Pons (tissue), 1 donor: ENCODE results near the gene LMF1.

Experiments
- DNase-seq: peaks from one replicate; pipeline ENCODE4 v3.0.0-alpha.2; 2016; ENCODE audit warnings: low spot score

LMF1 gene

GRCh38 chr16:970766-971581 lies at the start of gene LMF1:
LMF1 (minus strand) TSS chr16:970984; CDS start chr16:970980, 4 bp downstream.
- peak; percentile 94 for DNase-seq

- DNase-seq: no peak
Observed at GRCh38 chr16:1020091-1020399, 49.3 kb upstream of the LMF1 start.

- DNase-seq: peak; percentile 54
Observed at GRCh38 chr16:1019231-1020090, 48.7 kb upstream of the LMF1 start.

GRCh38 chr16:1018447-1019198 lies 47.8 kb upstream of the LMF1 start:
- DNase-seq: no peak

- no peak for DNase-seq
Observed at GRCh38 chr16:1014771-1015495, 44.1 kb upstream of the LMF1 start.

- DNase-seq: no peak
Observed at GRCh38 chr16:1014221-1014620, 43.4 kb upstream of the LMF1 start.

GRCh38 chr16:1013593-1013900 lies 42.8 kb upstream of the LMF1 start:
- no peak for DNase-seq

- no peak for DNase-seq
Observed at GRCh38 chr16:1012722-1013592, 42.2 kb upstream of the LMF1 start.

- no peak for DNase-seq
Observed at GRCh38 chr16:1012135-1012534, 41.4 kb upstream of the LMF1 start.

- no peak for DNase-seq
Observed at GRCh38 chr16:1011316-1012082, 40.7 kb upstream of the LMF1 start.

- no peak for DNase-seq
Observed at GRCh38 chr16:1010815-1011214, 40.0 kb upstream of the LMF1 start.

GRCh38 chr16:1010251-1010650 lies 39.5 kb upstream of the LMF1 start:
- DNase-seq: no peak

- no peak for DNase-seq
Observed at GRCh38 chr16:1009358-1010150, 38.8 kb upstream of the LMF1 start.

GRCh38 chr16:1008085-1008484 lies 37.3 kb upstream of the LMF1 start:
- no peak for DNase-seq

GRCh38 chr16:1007284-1007850 lies 36.6 kb upstream of the LMF1 start:
- no peak for DNase-seq

GRCh38 chr16:1006781-1007180 lies 36.0 kb upstream of the LMF1 start:
- no peak for DNase-seq

GRCh38 chr16:1005286-1005685 lies 34.5 kb upstream of the LMF1 start:
- DNase-seq: no peak

GRCh38 chr16:1003391-1004347 lies 32.9 kb upstream of the LMF1 start:
- no peak for DNase-seq
